ENCODE data around the gene HBE1.
"Not testable (repeated sequence)": the region's sequence is repeated elsewhere in the genome, so short reads cannot be mapped to it uniquely, and the experiment has no call there.

HBE1 gene

GRCh38 chr11:5285703-5286340 lies 16.1 kb upstream of the HBE1 start:
- DNase-seq (ENCODE audit: low read depth, low spot score), result no peak

- no peak for DNase-seq (ENCODE audit: low read depth, low spot score)
These were observed 14.9 kb upstream of the HBE1 start for GRCh38 chr11:5284637-5285036.

- DNase-seq (ENCODE audit: low read depth, low spot score), result no peak
These were observed 14.1 kb upstream of the HBE1 start for GRCh38 chr11:5283882-5284281.

- no peak for DNase-seq (ENCODE audit: low read depth, low spot score)
These were observed 13.3 kb upstream of the HBE1 start for GRCh38 chr11:5283086-5283485.

- DNase-seq (ENCODE audit: low read depth, low spot score), result no peak
These were observed 12.9 kb upstream of the HBE1 start for GRCh38 chr11:5282628-5283027.

- no peak for DNase-seq (ENCODE audit: low read depth, low spot score)
These were observed 11.9 kb upstream of the HBE1 start for GRCh38 chr11:5281596-5281995.

- DNase-seq (ENCODE audit: low read depth, low spot score), result peak; percentile 64
These were observed 10.9 kb upstream of the HBE1 start for GRCh38 chr11:5280582-5281102.

- no peak for DNase-seq (ENCODE audit: low read depth, low spot score)
These were observed 9.8 kb upstream of the HBE1 start for GRCh38 chr11:5279471-5280090.

- no peak for DNase-seq (ENCODE audit: low read depth, low spot score)
These were observed 8.2 kb upstream of the HBE1 start for GRCh38 chr11:5277807-5278382.

- DNase-seq (ENCODE audit: low read depth, low spot score), result no peak
These were observed 7.0 kb upstream of the HBE1 start for GRCh38 chr11:5276697-5277096.

GRCh38 chr11:5275369-5276110 lies 5.8 kb upstream of the HBE1 start:
- no peak for DNase-seq (ENCODE audit: low read depth, low spot score)

GRCh38 chr11:5274395-5274794 lies 4.7 kb upstream of the HBE1 start:
- no peak for DNase-seq (ENCODE audit: low read depth, low spot score)

- DNase-seq (ENCODE audit: low read depth, low spot score), result no peak
These were observed 2.8 kb upstream of the HBE1 start for GRCh38 chr11:5272395-5273017.

- no peak for DNase-seq (ENCODE audit: low read depth, low spot score)
These were observed 2.6 kb downstream of the HBE1 start for GRCh38 chr11:5267033-5267563.

GRCh38 chr11:5266609-5267008 lies 3.1 kb downstream of the HBE1 start:
- DNase-seq (ENCODE audit: low read depth, low spot score), result no peak

GRCh38 chr11:5265832-5266231 lies 3.9 kb downstream of the HBE1 start:
- no peak for DNase-seq (ENCODE audit: low read depth, low spot score)

GRCh38 chr11:5258543-5259262 lies 11.0 kb downstream of the HBE1 start:
- DNase-seq (ENCODE audit: low read depth, low spot score), result peak; percentile 28

- peak; percentile 60 for DNase-seq (ENCODE audit: low read depth, low spot score)
These were observed 12.4 kb downstream of the HBE1 start for GRCh38 chr11:5257296-5257695.

GRCh38 chr11:5254646-5255413 lies 14.9 kb downstream of the HBE1 start, which contains the start of gene HBG2:
TSS of gene HBG2 (minus strand) at chr11:5254781. CDS start at chr11:5254728, 53 bp downstream.
- DNase-seq (ENCODE audit: low read depth, low spot score), result not testable (repeated sequence)

- not testable (repeated sequence) for DNase-seq (ENCODE audit: low read depth, low spot score)
These were observed 15.7 kb downstream of the HBE1 start for GRCh38 chr11:5254023-5254422.
